ENCODE data around the gene PRTG.
A peak's percentile ranks its signal among the peaks of the same experiment; 100 is the strongest.

PRTG gene

GRCh38 chr15:55587321-55588069 is 155.5 kb downstream of the PRTG start:
- Histone ChIP-seq H3K9ac (no peak overlapping the region), H3K9me3 (ENCODE audit: control insufficient read depth, low read length) (no peaks in the 10 kb centered on the region), H3K79me2 (peaks cover 5% of the 10 kb centered on the region), H3K4me3 (ENCODE audit: low read depth, low read length) (peak overlapping the region; percentile 67), H3K27me3 (ENCODE audit: control insufficient read depth, insufficient read depth, low read length) (no peaks in the 10 kb centered on the region), H3K4me1 (no peaks in the 10 kb centered on the region), H3K27ac (peak overlapping the region; percentile 62), H3K4me2 (ENCODE audit: low read length) (peak overlapping the region; percentile 74), H3K36me3 (ENCODE audit: control insufficient read depth, insufficient read depth, low read length) (no peaks in the 10 kb centered on the region), H2AFZ (peak overlapping the region; percentile 66)
- TF ChIP-seq CTCF (IDR thresholded peaks at IDR 0.05) = no peak

GRCh38 chr15:55586808-55587207 is 156.1 kb downstream of the PRTG start:
- peak overlapping the region; percentile 74 for H3K4me2 ChIP-seq (ENCODE audit: low read length)
- no peaks in the 10 kb centered on the region for H3K27me3 ChIP-seq (ENCODE audit: control insufficient read depth, insufficient read depth, low read length)
- no peak for TF ChIP-seq CTCF (IDR thresholded peaks at IDR 0.05)
- no peak overlapping the region for H2AFZ ChIP-seq
- H3K9me3 ChIP-seq (ENCODE audit: control insufficient read depth, low read length) = no peaks in the 10 kb centered on the region
- peak overlapping the region; percentile 67 for H3K4me3 ChIP-seq (ENCODE audit: low read depth, low read length)
- no peak overlapping the region for H3K27ac ChIP-seq
- H3K9ac ChIP-seq = no peak overlapping the region
- H3K79me2 ChIP-seq = peaks cover 5% of the 10 kb centered on the region
- H3K36me3 ChIP-seq (ENCODE audit: control insufficient read depth, insufficient read depth, low read length) = no peaks in the 10 kb centered on the region
- H3K4me1 ChIP-seq = no peaks in the 10 kb centered on the region

GRCh38 chr15:55576943-55577342 is 166.0 kb downstream of the PRTG start:
- peaks cover 2% of the 10 kb centered on the region for H3K4me1 ChIP-seq
- H3K36me3 ChIP-seq (ENCODE audit: control insufficient read depth, insufficient read depth, low read length) = no peaks in the 10 kb centered on the region
- no peak overlapping the region for H2AFZ ChIP-seq
- TF ChIP-seq CTCF (IDR thresholded peaks at IDR 0.05) = no peak
- H3K4me3 ChIP-seq (ENCODE audit: low read depth, low read length) = no peak overlapping the region
- H3K9me3 ChIP-seq (ENCODE audit: control insufficient read depth, low read length) = no peaks in the 10 kb centered on the region
- H3K27ac ChIP-seq = peak overlapping the region; percentile 49
- no peak overlapping the region for H3K9ac ChIP-seq
- peak overlapping the region; percentile 47 for H3K4me2 ChIP-seq (ENCODE audit: low read length)
- no peaks in the 10 kb centered on the region for H3K79me2 ChIP-seq
- no peaks in the 10 kb centered on the region for H3K27me3 ChIP-seq (ENCODE audit: control insufficient read depth, insufficient read depth, low read length)

- H3K27me3 ChIP-seq (ENCODE audit: control insufficient read depth, insufficient read depth, low read length) = no peaks in the 10 kb centered on the region
- no peak overlapping the region for H3K27ac ChIP-seq
- no peak overlapping the region for H3K4me2 ChIP-seq (ENCODE audit: low read length)
- no peaks in the 10 kb centered on the region for H3K79me2 ChIP-seq
- peaks cover 2% of the 10 kb centered on the region for H3K4me1 ChIP-seq
- no peaks in the 10 kb centered on the region for H3K36me3 ChIP-seq (ENCODE audit: control insufficient read depth, insufficient read depth, low read length)
- no peaks in the 10 kb centered on the region for H3K9me3 ChIP-seq (ENCODE audit: control insufficient read depth, low read length)
- TF ChIP-seq CTCF (IDR thresholded peaks at IDR 0.05) = no peak
- H3K4me3 ChIP-seq (ENCODE audit: low read depth, low read length) = no peak overlapping the region
- no peak overlapping the region for H2AFZ ChIP-seq
- no peak overlapping the region for H3K9ac ChIP-seq
Observed at GRCh38 chr15:55574096-55574495, 168.9 kb downstream of the PRTG start.

GRCh38 chr15:55573224-55573623 is 169.7 kb downstream of the PRTG start:
- no peak for TF ChIP-seq CTCF (IDR thresholded peaks at IDR 0.05)
- Histone ChIP-seq H3K27ac (no peak overlapping the region), H2AFZ (no peak overlapping the region), H3K4me1 (no peaks in the 10 kb centered on the region), H3K36me3 (ENCODE audit: control insufficient read depth, insufficient read depth, low read length) (no peaks in the 10 kb centered on the region), H3K27me3 (ENCODE audit: control insufficient read depth, insufficient read depth, low read length) (no peaks in the 10 kb centered on the region), H3K9me3 (ENCODE audit: control insufficient read depth, low read length) (no peaks in the 10 kb centered on the region), H3K4me3 (ENCODE audit: low read depth, low read length) (no peak overlapping the region), H3K4me2 (ENCODE audit: low read length) (no peak overlapping the region), H3K9ac (no peak overlapping the region), H3K79me2 (no peaks in the 10 kb centered on the region)
